SH-SY5Y (cell line): ENCODE measurements around the gene EVC2.

Source experiments
- GATA2 ChIP-seq: IDR thresholded peaks from 2 replicates; pipeline ENCODE4 v1.6.1; 2011; ENCODE audit warnings: mild to moderate bottlenecking, low read depth, low read length
- GATA3 ChIP-seq: IDR thresholded peaks from 2 replicates; pipeline ENCODE4 v1.6.1; 2011; ENCODE audit warnings: low read depth, mild to moderate bottlenecking, low read length, moderate library complexity

GRCh38 chr4:5755679-5756078 lies 47.3 kb upstream of the EVC2 start:
- no peak for TF ChIP-seq GATA2
- TF ChIP-seq GATA3: no peak
